Endodermal cell (in vitro differentiated cells): ENCODE data around the gene CST9L. TPM values are rescaled to one million over a fixed set of nuclear protein-coding genes. Genes with fewer than 3 reads are reported as not detected.

Source experiments
- DNase-seq: peaks from one replicate; pipeline ENCODE4 v3.0.0-alpha.2; 2017
- H3K27ac ChIP-seq: 2 replicates; pipeline ENCODE4 v1.5.1; 2013; ENCODE audit warnings: mild to moderate bottlenecking, low read depth, low read length, moderate library complexity
- H3K27me3 ChIP-seq: 2 replicates; pipeline ENCODE4 v1.6.1; 2013; ENCODE audit warnings: mild to moderate bottlenecking, low read length, moderate library complexity; ENCODE audit not compliant: insufficient read depth, control insufficient read depth, poor library complexity, severe bottlenecking
- H3K36me3 ChIP-seq: 2 replicates; pipeline ENCODE4 v1.7.0; 2013; ENCODE audit warnings: mild to moderate bottlenecking, low read length, moderate library complexity; ENCODE audit not compliant: control insufficient read depth, insufficient read depth
- H3K4me1 ChIP-seq: one replicate; pipeline ENCODE4 v1.7.0; 2013; ENCODE audit warnings: low read length; ENCODE audit not compliant: control insufficient read depth, insufficient read depth
- H3K4me3 ChIP-seq: 2 replicates; pipeline ENCODE4 v1.5.1; 2013; ENCODE audit warnings: mild to moderate bottlenecking, low read length, moderate library complexity
- H3K9ac ChIP-seq: 2 replicates; pipeline ENCODE4 v1.6.1; 2013; ENCODE audit warnings: mild to moderate bottlenecking, low read length, moderate library complexity; ENCODE audit not compliant: poor library complexity, severe bottlenecking; ENCODE audit errors: extremely low read depth
- H3K9me3 ChIP-seq: 2 replicates; pipeline ENCODE4 v1.6.1; 2013; ENCODE audit warnings: mild to moderate bottlenecking, low read length, moderate library complexity; ENCODE audit not compliant: control insufficient read depth
- H3K27ac Mint-ChIP-seq: 2 replicates; pipeline ENCODE4 v1.8.0; 2020; ENCODE audit warnings: mixed read lengths
- H3K27me3 Mint-ChIP-seq: 2 replicates; pipeline ENCODE4 v1.8.0; 2021; ENCODE audit warnings: mild to moderate bottlenecking, mixed read lengths; ENCODE audit not compliant: insufficient read depth
- H3K36me3 Mint-ChIP-seq: 2 replicates; pipeline ENCODE4 v1.8.0; 2020; ENCODE audit warnings: low read depth, mixed read lengths
- H3K4me1 Mint-ChIP-seq: 2 replicates; pipeline ENCODE4 v1.8.0; 2020; ENCODE audit warnings: mixed read lengths
- H3K4me3 Mint-ChIP-seq: 2 replicates; pipeline ENCODE4 v1.8.0; 2020; ENCODE audit warnings: mild to moderate bottlenecking, moderate library complexity, mixed read lengths
- H3K9me3 Mint-ChIP-seq: 2 replicates; pipeline ENCODE4 v1.8.0; 2020; ENCODE audit warnings: mild to moderate bottlenecking, mixed read lengths
- CTCF ChIP-seq: fragments of 200-600 bp; sonication (generic); conservative IDR thresholded peaks from 2 replicates; pipeline ENCODE4 v1.5.0; 2021; ENCODE audit warnings: antibody characterized with exemption, mild to moderate bottlenecking
- WGBS, 2 experiments: methylation state at CpG; one replicate each; pipeline versions ENCODE4 v1.1.5 to v1.1.7; 2013; ENCODE audit warnings: missing lambda C conversion rate in 2 of 2, mixed read lengths in 1 of 2; ENCODE audit not compliant: insufficient coverage in 1 of 2, insufficient read length in 1 of 2; 5-methylcytosine and 5-hydroxymethylcytosine counted together
- total RNA-seq, 2 donors: library from RNA; stranded (reverse); fragmentation: NEBNext Ultra II Directional in 1 of 2; extraction: Animal tissue kit (Norgen Biotek cat#: 25700) in 1 of 2; gene quantifications; 2 replicates in 1 of 2; 3 replicates in 1 of 2; pipeline ENCODE4 v1.2.1, GENCODE V29; 2021

CST9L gene
- total RNA-seq, 2 donors from 2014 or later: not detected

GRCh38 chr20:23515250-23515939 is 52.9 kb downstream of the CST9L start:
- no peak overlapping the region for H3K27ac Mint-ChIP-seq
- no peak overlapping the region for H3K4me3 Mint-ChIP-seq
- no peak for TF ChIP-seq CTCF
- peaks cover 7% of the 10 kb centered on the region for H3K9me3 Mint-ChIP-seq
- 94% methylated on average over 2 of the region's 5 CpGs; no CpG with 5 or more reads in 1 of the 2 experiments for WGBS, 2 experiments
- DNase-seq: no peak
- no peaks in the 10 kb centered on the region for H3K4me1 ChIP-seq
- no peaks in the 10 kb centered on the region for H3K36me3 Mint-ChIP-seq
- peaks cover 8% of the 10 kb centered on the region for H3K9me3 ChIP-seq
- H3K4me3 ChIP-seq: no peak overlapping the region
- H3K4me1 Mint-ChIP-seq: peaks cover 12% of the 10 kb centered on the region
- no peak overlapping the region for H3K9ac ChIP-seq
- H3K27me3 Mint-ChIP-seq: peaks cover 12% of the 10 kb centered on the region
- H3K27me3 ChIP-seq: peaks cover 11% of the 10 kb centered on the region
- H3K36me3 ChIP-seq: no peaks in the 10 kb centered on the region
- H3K27ac ChIP-seq: no peak overlapping the region

DNA sequence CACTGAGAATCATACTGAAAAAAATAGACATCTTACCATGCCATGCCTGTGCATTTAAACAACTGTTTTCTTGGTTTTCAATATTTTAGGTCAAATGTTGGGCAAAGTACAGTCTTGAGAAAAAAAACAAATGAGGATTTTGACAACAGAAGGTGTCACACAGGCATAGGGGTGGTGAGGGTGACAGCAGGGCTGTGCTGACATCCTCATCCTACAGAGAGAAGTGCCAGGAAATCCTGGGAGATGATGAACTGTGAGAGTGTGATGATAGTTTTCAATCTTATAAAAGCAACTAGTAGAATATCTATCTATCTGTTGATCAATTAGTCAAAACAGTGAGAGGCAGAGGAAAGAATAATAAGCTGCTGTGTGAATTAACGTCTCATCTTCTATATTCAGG is 53.4 kb downstream of the CST9L start:
- no peaks in the 10 kb centered on the region for H3K4me1 ChIP-seq
- no peak overlapping the region for H3K27ac Mint-ChIP-seq

More for the DNA sequence above, 53.4 kb downstream of the CST9L start:
- no peaks in the 10 kb centered on the region for H3K36me3 Mint-ChIP-seq
- Histone ChIP-seq H3K27me3 (peaks cover 16% of the 10 kb centered on the region), H3K36me3 (no peaks in the 10 kb centered on the region), H3K9ac (no peak overlapping the region), H3K27ac (no peak overlapping the region), H3K4me3 (no peak overlapping the region), H3K9me3 (peaks cover 3% of the 10 kb centered on the region)
- DNase-seq: no peak
- peaks cover 18% of the 10 kb centered on the region for H3K27me3 Mint-ChIP-seq
- WGBS, 2 experiments: 86% methylated on average over 1 of the region's 1 CpG; no CpG with 5 or more reads in 1 of the 2 experiments
- peaks cover 7% of the 10 kb centered on the region for H3K4me1 Mint-ChIP-seq
- H3K9me3 Mint-ChIP-seq: peaks cover 4% of the 10 kb centered on the region
- H3K4me3 Mint-ChIP-seq: no peak overlapping the region
- no peak for TF ChIP-seq CTCF

Other genes with a start within 250 kb of the CST9L start
- gene NXT1, start 217.7 kb downstream of the CST9L start, total RNA-seq: 10 to 100 TPM; 16.8 to 19.5 TPM
- 10 to 100 TPM; 12.2 to 15.5 TPM for gene GZF1, start 206.3 kb downstream of the CST9L start, total RNA-seq
- gene NAPB, start 147.0 kb downstream of the CST9L start, total RNA-seq: 10 to 100 TPM; 15.7 to 16.5 TPM
- gene CSTL1, start 128.8 kb downstream of the CST9L start, total RNA-seq: not detected
- under 1 TPM in 1 of 2 donors, not detected in 1; 0.69 TPM for gene CST11, start 115.6 kb downstream of the CST9L start, total RNA-seq
- gene CST8, start 77.4 kb downstream of the CST9L start, total RNA-seq: not detected
- gene CST9, start 37.4 kb upstream of the CST9L start, total RNA-seq: not detected
- gene CST3, start 69.5 kb upstream of the CST9L start, total RNA-seq: 100 to 1,000 TPM; 131 to 177 TPM
- 1 to 10 TPM; 2.0 to 2.3 TPM for gene CST4, start 120.6 kb upstream of the CST9L start, total RNA-seq
- 1,000 to 10,000 TPM in 1 of 2 donors, 100 to 1,000 TPM in 1; 123 to 1,051 TPM for gene CST1, start 182.5 kb upstream of the CST9L start, total RNA-seq